ENCODE data around the gene CCT6A. TPM values are rescaled to one million over a fixed set of nuclear protein-coding genes. Genes with fewer than 3 reads are reported as not detected.
"Not testable (repeated sequence)": the region's sequence is repeated elsewhere in the genome, so short reads cannot be mapped to it uniquely, and the experiment has no call there.

CCT6A gene
- total RNA-seq, 1 donor from 2014 or later = 67.2 TPM

GRCh38 chr7:56086761-56087160 is 35.2 kb downstream of the CCT6A start:
- intact Hi-C loops (cut with DNase I) = no loop called here

GRCh38 chr7:56087445-56087844 is 35.9 kb downstream of the CCT6A start:
- intact Hi-C loops (cut with DNase I) = no loop called here
- DNase-seq (no peak), ATAC-seq (ENCODE audit: poor library complexity) (no peak)

More at GRCh38 chr7:56086761-56087160, 35.2 kb downstream of the CCT6A start:
- DNase-seq (no peak), ATAC-seq (ENCODE audit: poor library complexity) (no peak)

GRCh38 chr7:56091591-56091990 is 40.0 kb downstream of the CCT6A start:
- intact Hi-C loops (cut with DNase I) = no loop called here
- peak; percentile 86 for DNase-seq
- peak; percentile 88 for ATAC-seq (ENCODE audit: poor library complexity)

- peak; percentile 37 for ATAC-seq (ENCODE audit: poor library complexity)
- intact Hi-C loops (cut with DNase I); DNase-seq: not testable (repeated sequence)
Measured at GRCh38 chr7:56092388-56092787, 40.8 kb downstream of the CCT6A start.

GRCh38 chr7:56092789-56093531 is 41.4 kb downstream of the CCT6A start, which contains the start of gene PHKG1:
TSS of gene PHKG1 (minus strand) at chr7:56092952. CDS start at chr7:56088941, 4,011 bp downstream.
- peak; percentile 88 for ATAC-seq (ENCODE audit: poor library complexity)
- intact Hi-C loops (cut with DNase I) = no loop called here

GRCh38 chr7:56097700-56098099 is 46.1 kb downstream of the CCT6A start:
- peak; percentile 50 for ATAC-seq (ENCODE audit: poor library complexity)
- DNase-seq = no peak
- intact Hi-C loops (cut with DNase I) = no loop called here

More at GRCh38 chr7:56092789-56093531, 41.4 kb downstream of the CCT6A start, which contains the start of gene PHKG1:
- DNase-seq = peak; percentile 90

- intact Hi-C loops (cut with DNase I); DNase-seq; ATAC-seq (ENCODE audit: poor library complexity): not testable (repeated sequence)
Measured at GRCh38 chr7:56098187-56099008, 46.8 kb downstream of the CCT6A start.

- intact Hi-C loops (cut with DNase I) = no loop called here
- ATAC-seq (ENCODE audit: poor library complexity) (no peak), DNase-seq (no peak)
Measured at GRCh38 chr7:56099653-56100052, 48.1 kb downstream of the CCT6A start.

GRCh38 chr7:56104138-56104537 is 52.6 kb downstream of the CCT6A start:
- ATAC-seq (ENCODE audit: poor library complexity); DNase-seq; intact Hi-C loops (cut with DNase I): not testable (repeated sequence)

- ATAC-seq (ENCODE audit: poor library complexity) = peak; percentile 37
- DNase-seq = no peak
- intact Hi-C loops (cut with DNase I) = no loop called here
Measured at GRCh38 chr7:56105508-56105907, 53.9 kb downstream of the CCT6A start.

- intact Hi-C loops (cut with DNase I) = no loop called here
- DNase-seq (peak; percentile 98), ATAC-seq (ENCODE audit: poor library complexity) (peak; percentile 100)
Measured at GRCh38 chr7:56106108-56107073, 54.8 kb downstream of the CCT6A start, which contains the start of gene CHCHD2. TSS of gene CHCHD2 (minus strand) at chr7:56106476. CDS start at chr7:56106413, 63 bp downstream.

GRCh38 chr7:56107954-56108258 is 56.3 kb downstream of the CCT6A start:
- ATAC-seq (ENCODE audit: poor library complexity) = no peak
- no peak for DNase-seq
- intact Hi-C loops (cut with DNase I) = no loop called here

- no peak for DNase-seq
- ATAC-seq (ENCODE audit: poor library complexity) = no peak
- intact Hi-C loops (cut with DNase I) = no loop called here
Measured at GRCh38 chr7:56110611-56111010, 59.0 kb downstream of the CCT6A start.

GRCh38 chr7:56112244-56112643 is 60.7 kb downstream of the CCT6A start:
- ATAC-seq (ENCODE audit: poor library complexity); intact Hi-C loops (cut with DNase I); DNase-seq: not testable (repeated sequence)

Other genes starting within 250 kb of the CCT6A start
- not detected for gene SEPTIN14, start 189.0 kb upstream of the CCT6A start, total RNA-seq
- 2.6 TPM for gene ZNF713, start 164.3 kb upstream of the CCT6A start, total RNA-seq
- 21.0 TPM for gene MRPS17, start 99.9 kb upstream of the CCT6A start, total RNA-seq
- 334 TPM for gene NIPSNAP2, start 87.2 kb upstream of the CCT6A start, total RNA-seq
- 12.0 TPM for gene PSPH, start 321 bp upstream of the CCT6A start, total RNA-seq
- gene SUMF2, start 12.5 kb downstream of the CCT6A start, total RNA-seq = 28.4 TPM
- gene PHKG1, start 41.2 kb downstream of the CCT6A start, total RNA-seq = 31.3 TPM
- gene CHCHD2, start 54.7 kb downstream of the CCT6A start, total RNA-seq = 474 TPM
- gene NUPR2, start 64.7 kb downstream of the CCT6A start, total RNA-seq = not detected